A549 (cell line): ENCODE measurements around the gene TSSK6. TPM values are rescaled to one million over a fixed set of nuclear protein-coding genes. Genes with fewer than 3 reads are reported as not detected.

Source experiments
- ATAC-seq, 2 experiments: fragments of 200-7000 bp in 1 of 2; fragments of >200 bp in 1 of 2; cut with Nextera tagmentation in 1 of 2; cut with Tn5 transposase in 1 of 2; 3 replicates each; pipeline versions ENCODE4 v1.8.0 to v1.9.1; 2018 to 2020; ENCODE audit warnings: mild to moderate bottlenecking in 1 of 2, moderate library complexity in 1 of 2
- CTCF ChIA-PET: fragments of 300-600 bp; sonication (Branson Sonifier 250); formaldehyde crosslinking; extraction: SDS; loops from one replicate; lab custom pipeline; 2021; ENCODE audit warnings: antibody characterized with exemption, inconsistent platforms; lab: Yijun Ruan, JAX
- POLR2A ChIA-PET: fragments of 350-600 bp; formaldehyde crosslinking; extraction: SDS; loops from one replicate; lab custom pipeline; 2021; ENCODE audit warnings: antibody characterized with exemption, inconsistent platforms; lab: Yijun Ruan, JAX
- DNase-seq, 2 experiments: peaks; one replicate each; pipeline versions ENCODE4 v3.0.0 to v3.0.0-alpha.2; 2011 to 2016; ENCODE audit warnings: low read depth in 1 of 2, low spot score in 1 of 2
- FAIRE-seq: peaks from 2 replicates; lab custom pipeline; 2011; peaks lifted over from hg19 to GRCh38; lab: Jason Lieb, UNC
- H3K27ac ChIP-seq, 2 experiments: fragments of >200 bp; sonication (Bioruptor Twin); formaldehyde crosslinking; 3 replicates each; pipeline ENCODE4 v1.5.1; 2016 to 2017
- H3K4me1 ChIP-seq: fragments of >200 bp; sonication (Bioruptor Twin); formaldehyde crosslinking; 3 replicates; pipeline ENCODE4 v1.6.1; 2016
- H3K4me2 ChIP-seq: fragments of >200 bp; sonication (Bioruptor Twin); formaldehyde crosslinking; 3 replicates; pipeline ENCODE4 v1.6.1; 2016
- H3K4me3 ChIP-seq: fragments of >200 bp; sonication (Bioruptor Twin); formaldehyde crosslinking; 3 replicates; pipeline ENCODE4 v1.5.1; 2016
- H3K9me3 ChIP-seq: fragments of >200 bp; sonication (Bioruptor Twin); formaldehyde crosslinking; 3 replicates; pipeline ENCODE4 v1.6.1; 2016
- CBX2 ChIP-seq: fragments of 200-600 bp; sonication (generic); IDR thresholded peaks from 2 replicates; pipeline ENCODE4 v1.6.1; 2016; ENCODE audit warnings: low read depth, mild to moderate bottlenecking, borderline replicate concordance
- CEBPB ChIP-seq, 2 experiments: fragments of >200 bp in 1 of 2; sonication (Bioruptor Twin) in 1 of 2; formaldehyde crosslinking in 1 of 2; IDR thresholded peaks; 2 replicates each; pipeline ENCODE4 v1.6.1; 2012 to 2016
- EHF ChIP-seq: fragments of 250-450 bp; sonication (Bioruptor Pico); IDR thresholded peaks from 2 replicates; pipeline ENCODE4 v1.5.0; 2020; ENCODE audit warnings: mild to moderate bottlenecking
- EP300 ChIP-seq, 2 experiments: fragments of >200 bp; sonication (Bioruptor Twin); formaldehyde crosslinking; IDR thresholded peaks; 2 replicates in 1 of 2; 3 replicates in 1 of 2; pipeline ENCODE4 v1.6.1; 2016 to 2017
- ESRRA ChIP-seq: fragments of 150-350 bp; IDR thresholded peaks from 2 replicates; pipeline ENCODE4 v1.6.1; 2014; ENCODE audit warnings: mild to moderate bottlenecking, low read length, borderline replicate concordance
- FOXS1 ChIP-seq: fragments of 250-450 bp; sonication (Bioruptor Pico); IDR thresholded peaks from 2 replicates; pipeline ENCODE4 v1.5.0; 2020; ENCODE audit warnings: mild to moderate bottlenecking, moderate library complexity
- HOXB13 ChIP-seq: fragments of 250-450 bp; sonication (Bioruptor Pico); IDR thresholded peaks from 2 replicates; pipeline ENCODE4 v1.5.0; 2020; ENCODE audit warnings: low read depth, mild to moderate bottlenecking, moderate library complexity
- JUN ChIP-seq, 2 experiments: fragments of >200 bp; sonication (Bioruptor Twin); formaldehyde crosslinking; IDR thresholded peaks; 2 replicates in 1 of 2; 3 replicates in 1 of 2; pipeline ENCODE4 v1.6.1; 2016 to 2017
- KDM5A ChIP-seq: fragments of 200-600 bp; sonication (generic); IDR thresholded peaks from 2 replicates; pipeline ENCODE4 v1.6.1; 2016; ENCODE audit warnings: antibody characterized with exemption, mild to moderate bottlenecking
- MAFK ChIP-seq: fragments of 450-650 bp; IDR thresholded peaks from 2 replicates; pipeline ENCODE4 v1.6.1; 2014; ENCODE audit not compliant: partially characterized antibody
- MAZ ChIP-seq: fragments of 150-350 bp; IDR thresholded peaks from 2 replicates; pipeline ENCODE4 v1.6.1; 2014; ENCODE audit warnings: antibody characterized with exemption, low read depth, low read length, borderline replicate concordance
- MYC ChIP-seq: IDR thresholded peaks from 2 replicates; pipeline ENCODE4 v1.6.1; 2012; ENCODE audit warnings: mild to moderate bottlenecking, inconsistent platforms, low read length, improper control_type of control experiment, borderline replicate concordance
- NFE2L2 ChIP-seq: fragments of 150-350 bp; conservative IDR thresholded peaks from 2 replicates; pipeline ENCODE4 v1.6.1; 2014; ENCODE audit warnings: low read length
- NPAS2 ChIP-seq: fragments of 250-450 bp; sonication (Bioruptor Pico); IDR thresholded peaks from 2 replicates; pipeline ENCODE4 v1.8.0; 2022; ENCODE audit warnings: mild to moderate bottlenecking, moderate library complexity, borderline replicate concordance
- POLR2AphosphoS2 ChIP-seq: conservative IDR thresholded peaks from 2 replicates; pipeline ENCODE4 v1.6.1; 2012; ENCODE audit warnings: low read length, improper control_type of control experiment, inconsistent platforms
- RAD21 ChIP-seq, 2 experiments: fragments of >200 bp in 1 of 2; sonication (Bioruptor Twin) in 1 of 2; formaldehyde crosslinking in 1 of 2; IDR thresholded peaks in 1 of 2; conservative IDR thresholded peaks in 1 of 2; 2 replicates in 1 of 2; 3 replicates in 1 of 2; pipeline ENCODE4 v1.6.1; 2012 to 2018; ENCODE audit warnings: inconsistent platforms in 1 of 2
- RFX5 ChIP-seq: fragments of 450-650 bp; IDR thresholded peaks from 2 replicates; pipeline ENCODE4 v1.7.1; 2014; ENCODE audit warnings: antibody characterized with exemption, mild to moderate bottlenecking, moderate library complexity
- SMC3 ChIP-seq: fragments of >200 bp; sonication (Bioruptor Twin); formaldehyde crosslinking; IDR thresholded peaks from 3 replicates; pipeline ENCODE4 v1.6.1; 2018; ENCODE audit warnings: inconsistent platforms
- SREBF2 ChIP-seq: fragments of 450-650 bp; IDR thresholded peaks from 2 replicates; pipeline ENCODE4 v1.6.1; 2014; ENCODE audit warnings: mild to moderate bottlenecking, moderate library complexity
- TFCP2L1 ChIP-seq: fragments of 250-450 bp; sonication (Bioruptor Pico); IDR thresholded peaks from 2 replicates; pipeline ENCODE4 v1.5.0; 2021; ENCODE audit warnings: mild to moderate bottlenecking
- ZFP36 ChIP-seq: fragments of 450-650 bp; IDR thresholded peaks from 2 replicates; pipeline ENCODE4 v1.6.1; 2014; ENCODE audit warnings: borderline replicate concordance; ENCODE audit not compliant: partially characterized antibody
- ZSCAN20 ChIP-seq: fragments of 250-450 bp; sonication (Bioruptor Pico); IDR thresholded peaks from 2 replicates; pipeline ENCODE4 v1.8.0; 2022; ENCODE audit warnings: mild to moderate bottlenecking, moderate library complexity
- WGBS: methylation state at CpG from one replicate; pipeline ENCODE4 v1.1.6; 2017; ENCODE audit errors: missing lambda C conversion rate; 5-methylcytosine and 5-hydroxymethylcytosine counted together
- polyA plus RNA-seq, 4 experiments: library from polyadenylated mRNA; depleted of rRNA in 3 of 4; stranded (reverse); fragments of >200 nt; fragmentation: RNase III in 1 of 4; extraction: RNeasy Plus Mini Kit Qiagen cat#74134 plus additional on column Dnase treatment in 1 of 4; gene quantifications; 2 replicates in 3 of 4; 3 replicates in 1 of 4; pipeline ENCODE4 v1.2.3, GENCODE V29; 2011 to 2017
- TF ChIP-seq, protein P1 (sequence below): fragments of 450-650 bp; IDR thresholded peaks from 2 replicates; pipeline ENCODE4 v1.6.1; 2014; ENCODE audit warnings: antibody characterized with exemption
- TF ChIP-seq, protein P2 (sequence below): fragments of >200 bp; sonication (Bioruptor Twin); formaldehyde crosslinking; IDR thresholded peaks from 3 replicates; pipeline ENCODE4 v1.6.1; 2016
- TF ChIP-seq, protein P3 (sequence below): fragments of 250-450 bp; sonication (Bioruptor Pico); IDR thresholded peaks from 2 replicates; pipeline ENCODE4 v1.5.0; 2020; ENCODE audit warnings: low read depth, mild to moderate bottlenecking, moderate library complexity

TSSK6 gene
- polyA plus RNA-seq, 2 of the 4 experiments (the other 2 are of a cell fraction), result 1.4 to 1.8 TPM

DNA sequence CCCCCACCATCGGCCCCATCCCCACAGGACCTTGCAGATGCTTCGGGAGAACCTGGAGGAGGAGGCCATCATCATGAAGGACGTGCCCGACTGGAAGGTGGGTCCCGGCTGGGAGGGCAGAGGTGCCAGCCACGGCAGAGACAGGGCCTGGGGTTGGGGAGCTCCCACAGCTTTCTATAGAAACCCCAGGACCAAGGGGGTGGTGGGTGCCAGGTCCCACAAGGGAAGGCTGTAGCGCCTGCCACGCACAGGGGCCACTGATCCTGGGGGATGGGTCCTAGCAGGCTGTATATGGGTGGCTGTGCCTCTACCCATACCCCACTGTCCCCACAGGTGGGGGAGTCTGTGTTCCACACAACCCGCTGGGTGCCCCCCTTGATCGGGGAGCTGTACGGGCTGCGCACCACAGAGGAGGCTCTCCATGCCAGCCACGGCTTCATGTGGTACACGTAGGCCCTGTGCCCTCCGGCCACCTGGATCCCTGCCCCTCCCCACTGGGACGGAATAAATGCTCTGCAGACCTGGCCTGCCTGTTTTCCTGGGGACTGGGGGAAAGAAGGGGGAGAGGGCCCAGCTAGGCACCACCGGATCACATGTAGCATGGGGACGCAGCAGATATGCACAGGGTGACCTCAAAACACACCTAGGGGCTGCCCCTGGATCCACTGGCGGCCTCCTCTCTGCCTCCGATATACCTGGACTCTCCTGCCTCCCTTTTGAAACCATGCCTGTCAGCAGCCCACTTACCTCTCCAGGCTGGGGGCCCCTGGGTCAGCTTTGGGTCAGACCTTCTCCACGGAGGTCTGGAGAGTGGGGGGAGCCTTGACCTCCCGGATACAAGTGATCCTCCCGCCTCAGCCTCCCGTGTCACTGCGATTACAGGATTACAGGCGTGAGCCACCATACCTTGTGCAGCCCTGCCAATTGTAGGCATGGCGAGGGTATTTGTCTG lies 12.6 kb upstream of the TSSK6 start:
- 90% methylated on average over 11 of the region's 27 CpGs for WGBS

DNA sequence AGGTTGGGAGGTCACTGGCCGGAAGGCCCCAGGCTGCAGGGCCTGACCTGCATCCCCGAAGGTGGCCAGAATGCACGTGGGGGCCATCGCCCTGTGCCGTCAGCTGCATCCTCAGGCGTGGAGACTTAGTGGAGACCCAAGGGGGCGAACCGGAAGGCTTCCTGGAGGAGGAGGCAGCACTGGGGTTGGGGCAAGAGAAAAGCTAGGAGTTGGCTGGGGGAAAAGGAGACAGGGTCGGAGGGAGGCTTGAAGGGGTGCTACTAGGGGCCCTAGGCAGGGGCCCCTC lies 12.0 kb upstream of the TSSK6 start:
- Histone ChIP-seq H3K4me3 (no peak overlapping the region), H3K9me3 (no peaks in the 10 kb centered on the region), H3K4me1 (no peaks in the 10 kb centered on the region), H3K4me2 (no peak overlapping the region), H3K27ac (no peak overlapping the region)
- CTCF ChIA-PET, result interaction anchor here (2.3 to 6.4 kb wide), 2 partner anchors 25 to 117 kb away, joined by 11 to 79 read pairs; partner anchors contain the start of gene GMIP
- ATAC-seq (no peak), DNase-seq (no peak), FAIRE-seq (no peak)
- WGBS, result 97% methylated on average over 9 of the region's 9 CpGs
- POLR2A ChIA-PET, result no interaction called here
- TF ChIP-seq NPAS2 (no peak), ZFP36 (peak; percentile 40), MYC (no peak)

More for the DNA sequence above, 12.6 kb upstream of the TSSK6 start:
- Histone ChIP-seq H3K9me3 (no peaks in the 10 kb centered on the region), H3K4me2 (no peak overlapping the region), H3K27ac (no peak overlapping the region), H3K4me3 (no peak overlapping the region), H3K4me1 (no peaks in the 10 kb centered on the region)
- DNase-seq (no peak), FAIRE-seq (no peak), ATAC-seq (no peak)
- POLR2A ChIA-PET, result no interaction called here
- TF ChIP-seq HOXB13 (CRISPR knock-in tag) (no peak), ESRRA (no peak), SREBF2 (no peak), MAZ (no peak), MAFK (no peak), CBX2 (no peak), ZSCAN20 (CRISPR knock-in tag) (no peak), FOXS1 (CRISPR knock-in tag) (no peak)
- TF ChIP-seq, protein P1, sequence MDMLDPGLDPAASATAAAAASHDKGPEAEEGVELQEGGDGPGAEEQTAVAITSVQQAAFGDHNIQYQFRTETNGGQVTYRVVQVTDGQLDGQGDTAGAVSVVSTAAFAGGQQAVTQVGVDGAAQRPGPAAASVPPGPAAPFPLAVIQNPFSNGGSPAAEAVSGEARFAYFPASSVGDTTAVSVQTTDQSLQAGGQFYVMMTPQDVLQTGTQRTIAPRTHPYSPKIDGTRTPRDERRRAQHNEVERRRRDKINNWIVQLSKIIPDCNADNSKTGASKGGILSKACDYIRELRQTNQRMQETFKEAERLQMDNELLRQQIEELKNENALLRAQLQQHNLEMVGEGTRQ, result no peak
- TF ChIP-seq, protein P2, sequence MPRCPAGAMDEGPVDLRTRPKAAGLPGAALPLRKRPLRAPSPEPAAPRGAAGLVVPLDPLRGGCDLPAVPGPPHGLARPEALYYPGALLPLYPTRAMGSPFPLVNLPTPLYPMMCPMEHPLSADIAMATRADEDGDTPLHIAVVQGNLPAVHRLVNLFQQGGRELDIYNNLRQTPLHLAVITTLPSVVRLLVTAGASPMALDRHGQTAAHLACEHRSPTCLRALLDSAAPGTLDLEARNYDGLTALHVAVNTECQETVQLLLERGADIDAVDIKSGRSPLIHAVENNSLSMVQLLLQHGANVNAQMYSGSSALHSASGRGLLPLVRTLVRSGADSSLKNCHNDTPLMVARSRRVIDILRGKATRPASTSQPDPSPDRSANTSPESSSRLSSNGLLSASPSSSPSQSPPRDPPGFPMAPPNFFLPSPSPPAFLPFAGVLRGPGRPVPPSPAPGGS, result no peak
- CTCF ChIA-PET, result interaction anchor here (2.3 to 6.4 kb wide), 2 partner anchors 25 to 116 kb away, joined by 11 to 79 read pairs; partner anchors contain the start of gene GMIP

DNA sequence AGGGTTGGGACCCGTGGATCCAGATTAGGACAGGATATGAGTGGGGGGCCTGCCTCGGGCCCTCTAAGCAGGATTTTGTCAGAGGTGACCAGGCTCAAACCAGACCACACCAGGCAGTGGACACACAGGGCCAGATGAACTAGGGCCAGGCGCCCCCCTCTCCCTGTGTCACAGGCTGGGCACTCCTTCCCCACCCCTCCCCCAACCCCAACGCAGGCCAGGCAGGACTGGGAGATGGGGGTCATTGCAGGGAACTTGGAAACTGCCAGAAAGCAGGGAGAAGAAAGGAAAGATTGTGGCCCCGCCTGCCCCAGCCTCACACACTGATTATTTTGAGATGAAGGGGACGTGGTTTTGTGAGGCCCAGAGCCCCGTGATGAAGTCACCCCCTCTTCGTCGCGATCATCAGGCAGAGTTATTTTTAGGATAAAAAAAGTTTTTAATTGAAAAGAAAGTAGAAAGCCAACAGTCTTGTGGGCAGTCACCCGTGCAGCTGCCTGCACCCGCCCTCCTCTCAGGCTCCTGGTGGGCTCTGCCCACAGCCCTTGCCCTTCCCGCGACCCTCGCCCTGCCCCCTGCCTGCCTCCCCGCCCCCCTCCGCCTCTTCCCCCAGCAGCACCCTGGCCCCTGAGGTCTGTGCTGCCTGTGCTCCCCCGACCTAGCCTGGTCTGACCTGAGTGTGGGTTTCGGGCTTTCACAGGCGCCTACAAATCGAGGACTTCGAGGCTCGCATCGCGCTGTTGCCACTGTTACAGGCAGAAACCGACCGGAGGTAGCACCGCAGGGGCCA lies 11.4 kb upstream of the TSSK6 start:
- no peak for ATAC-seq
- H3K27ac ChIP-seq, result no peak overlapping the region
- no peak overlapping the region for H3K4me3 ChIP-seq
- POLR2A ChIA-PET, result no interaction called here
- TF ChIP-seq, protein P3, sequence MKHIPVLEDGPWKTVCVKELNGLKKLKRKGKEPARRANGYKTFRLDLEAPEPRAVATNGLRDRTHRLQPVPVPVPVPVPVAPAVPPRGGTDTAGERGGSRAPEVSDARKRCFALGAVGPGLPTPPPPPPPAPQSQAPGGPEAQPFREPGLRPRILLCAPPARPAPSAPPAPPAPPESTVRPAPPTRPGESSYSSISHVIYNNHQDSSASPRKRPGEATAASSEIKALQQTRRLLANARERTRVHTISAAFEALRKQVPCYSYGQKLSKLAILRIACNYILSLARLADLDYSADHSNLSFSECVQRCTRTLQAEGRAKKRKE, result no peak
- TF ChIP-seq, protein P1, result no peak
- TF ChIP-seq TFCP2L1 (CRISPR knock-in tag), result no peak
- no peak for TF ChIP-seq EP300 (IDR thresholded peaks at IDR 0.05)
- no peak for TF ChIP-seq SMC3
- no peak for TF ChIP-seq RFX5
- no peak for TF ChIP-seq MAFK
- TF ChIP-seq, protein P2, result no peak
- no peak for TF ChIP-seq RAD21 (conservative IDR thresholded peaks at IDR 0.05 in 1 of 2, IDR thresholded peaks at IDR 0.05 in 1 of 2)
- no peak for TF ChIP-seq NFE2L2
- TF ChIP-seq KDM5A, result no peak
- TF ChIP-seq CEBPB (IDR thresholded peaks at IDR 0.05), result no peak
- no peak for TF ChIP-seq JUN (IDR thresholded peaks at IDR 0.05)
- no peak for TF ChIP-seq POLR2AphosphoS2
- no peak for TF ChIP-seq EHF (CRISPR knock-in tag)
- TF ChIP-seq, all 56 proteins: peak for 0
- FAIRE-seq (no peak), DNase-seq (no peak)
- WGBS, result 90% methylated on average over 14 of the region's 28 CpGs
- no peaks in the 10 kb centered on the region for H3K4me1 ChIP-seq
- CTCF ChIA-PET, result interaction anchor here (6.4 kb wide), 1 partner anchor 26 kb away, joined by 79 read pairs; no protein-coding TSS in a partner anchor
- H3K4me2 ChIP-seq, result no peak overlapping the region
- no peaks in the 10 kb centered on the region for H3K9me3 ChIP-seq
